CD4-positive, alpha-beta T cell (primary cell): ENCODE data around the gene SNX24. TPM values are rescaled to one million over a fixed set of nuclear protein-coding genes. Genes with fewer than 3 reads are reported as not detected.

Experiments
- ATAC-seq: fragments of 200-7000 bp; cut with Tn5 transposase; one replicate; pipeline ENCODE4 v1.10.0; 2022; ENCODE audit warnings: mild to moderate bottlenecking; ENCODE audit not compliant: poor library complexity
- CTCF ChIA-PET: fragments of 350-600 bp; sonication (Branson Sonifier 250); formaldehyde crosslinking; loops from one replicate; lab custom pipeline; 2021; ENCODE audit warnings: antibody characterized with exemption, inconsistent platforms; lab: Charles Lee
- POLR2A ChIA-PET: fragments of 350-600 bp; sonication (Branson Sonifier 250); formaldehyde crosslinking; loops from one replicate; lab custom pipeline; 2021; ENCODE audit warnings: antibody characterized with exemption, inconsistent platforms; lab: Charles Lee
- DNase-seq, 14 experiments: peaks; one replicate each; pipeline ENCODE4 v3.0.0-alpha.2; 2013 to 2020; ENCODE audit warnings: mixed read lengths in 2 of 14
- H3K27ac ChIP-seq, 2 donors: one replicate each; pipeline versions ENCODE4 v1.5.1 to v1.7.0; 2013; ENCODE audit warnings: low read length in 2 of 2, low read depth in 1 of 2, mild to moderate bottlenecking in 1 of 2
- H3K27me3 ChIP-seq, 2 experiments: 1 replicate in 1 of 2; 2 replicates in 1 of 2; pipeline versions ENCODE4 v1.6.1 to v1.7.0; 2013; ENCODE audit warnings: low read length in 2 of 2, control low read depth in 1 of 2, mild to moderate bottlenecking in 1 of 2, moderate library complexity in 1 of 2; ENCODE audit not compliant: insufficient read depth in 2 of 2, control insufficient read depth in 1 of 2
- H3K36me3 ChIP-seq: one replicate; pipeline ENCODE4 v1.6.1; 2013; ENCODE audit warnings: low read length, control low read depth; ENCODE audit not compliant: insufficient read depth
- H3K4me1 ChIP-seq: one replicate; pipeline ENCODE4 v1.6.1; 2013; ENCODE audit warnings: low read length, control low read depth; ENCODE audit not compliant: insufficient read depth
- H3K4me3 ChIP-seq: one replicate; pipeline ENCODE4 v1.5.1; 2013; ENCODE audit warnings: mild to moderate bottlenecking, low read length, moderate library complexity
- H3K9me3 ChIP-seq, 2 experiments: 1 replicate in 1 of 2; 2 replicates in 1 of 2; pipeline versions ENCODE4 v1.6.1 to v1.7.0; 2013; ENCODE audit warnings: low read length in 2 of 2, mild to moderate bottlenecking in 2 of 2, control low read depth in 1 of 2, moderate library complexity in 1 of 2; ENCODE audit not compliant: control insufficient read depth in 1 of 2, insufficient read depth in 1 of 2
- H3K27ac Mint-ChIP-seq: one replicate; pipeline ENCODE4 v1.8.0; 2020; ENCODE audit warnings: mixed read lengths
- H3K27me3 Mint-ChIP-seq: one replicate; pipeline ENCODE4 v1.8.0; 2021; ENCODE audit warnings: mixed read lengths
- H3K36me3 Mint-ChIP-seq: one replicate; pipeline ENCODE4 v1.8.0; 2021; ENCODE audit warnings: low read depth, mixed read lengths
- H3K4me1 Mint-ChIP-seq: one replicate; pipeline ENCODE4 v1.8.0; 2021; ENCODE audit warnings: low read depth, mixed read lengths
- H3K4me3 Mint-ChIP-seq: one replicate; pipeline ENCODE4 v1.8.0; 2020; ENCODE audit warnings: mild to moderate bottlenecking, mixed read lengths
- H3K9me3 Mint-ChIP-seq: one replicate; pipeline ENCODE4 v1.8.0; 2020; ENCODE audit warnings: mixed read lengths
- CTCF ChIP-seq: fragments of 200-600 bp; IDR thresholded peaks from one replicate; pipeline ENCODE4 v1.8.0; 2022; ENCODE audit warnings: antibody characterized with exemption, mild to moderate bottlenecking
- intact Hi-C, 2 experiments: fragments of 100-400 bp; cut with DNase I in 1 of 2; cut with micrococcal nuclease in 1 of 2; formaldehyde crosslinking; loops; one replicate each; pipeline versions ENCODE4 v1.15.1 to v1.9.0; 2023 to 2025; cut with DNase I, micrococcal nuclease
- polyA plus RNA-seq, 2 donors: library from polyadenylated mRNA; unstranded; fragments of 120-200 nt; gene quantifications; one replicate each; pipeline ENCODE4 v1.2.1, GENCODE V29; 2013
- total RNA-seq, 174 experiments: library from RNA in 2 of 174; stranded (reverse) in 2 of 174; gene quantifications; one replicate each; pipeline ENCODE4 v1.2.3 and lab custom pipeline; 2021 to 2026

SNX24 gene
- 1 to 10 TPM; 2.3 to 3.0 TPM for total RNA-seq
- polyA plus RNA-seq (2013, experiment 1 of 2) = 4.2 TPM
- polyA plus RNA-seq (2013, experiment 2 of 2) = 5.1 TPM
- total RNA-seq (lab: John Stamatoyannopoulos, UW) = 0.20 to 7.1 (median 3.1) reads per million in 172 experiments

GRCh38 chr5:122845229-122846050 lies at the start of gene SNX24:
TSS of gene SNX24 (plus strand) at chr5:122845613. CDS start at chr5:122845634, 21 bp downstream.
- CTCF ChIA-PET = no interaction called here
- H3K9me3 Mint-ChIP-seq = no peaks in the 10 kb centered on the region

GRCh38 chr5:122805481-122805880 lies 39.9 kb upstream of the SNX24 start:
- no peaks in the 10 kb centered on the region for H3K27me3 ChIP-seq
- ChIA-PET POLR2A (no interaction called here), CTCF (no interaction called here)
- H3K4me1 ChIP-seq = no peaks in the 10 kb centered on the region
- no peak overlapping the region for H3K27ac ChIP-seq
- H3K4me3 ChIP-seq = no peak overlapping the region
- ATAC-seq (no peak), DNase-seq (peak in 1 of 14 experiments; percentile 5)
- Mint-ChIP-seq H3K4me3 (no peak overlapping the region), H3K4me1 (no peaks in the 10 kb centered on the region), H3K27ac (no peak overlapping the region), H3K9me3 (no peaks in the 10 kb centered on the region), H3K27me3 (no peaks in the 10 kb centered on the region), H3K36me3 (peaks cover 87% of the 10 kb centered on the region)
- intact Hi-C loops = no loop called here
- no peak for TF ChIP-seq CTCF
- H3K9me3 ChIP-seq = no peaks in the 10 kb centered on the region
- peaks cover 65% of the 10 kb centered on the region for H3K36me3 ChIP-seq

More at GRCh38 chr5:122845229-122846050, at the start of gene SNX24:
- H3K4me3 ChIP-seq = peak within 1 kb of the TSS; percentile 82
- Mint-ChIP-seq H3K27me3 (peaks cover 3% of the 10 kb centered on the region), H3K27ac (peak within 1 kb of the TSS; percentile 82), H3K4me3 (peak within 1 kb of the TSS; percentile 92), H3K4me1 (peaks cover 38% of the 10 kb centered on the region), H3K36me3 (peaks cover 9% of the 10 kb centered on the region)
- DNase-seq (peak; percentile 45 to 88 (median 62)), ATAC-seq (peak; percentile 87)
- POLR2A ChIA-PET = interaction anchor here (0.6 to 2.7 kb wide), 7 partner anchors 22 to 581 kb away, joined by 3 to 31 read pairs (median 3); partner anchors contain the start of genes CEP120 and SNX2
- no peaks in the 10 kb centered on the region for H3K36me3 ChIP-seq
- H3K4me1 ChIP-seq = peaks cover 20% of the 10 kb centered on the region
- H3K27ac ChIP-seq = peak within 1 kb of the TSS; percentile 62 to 64
- no peaks in the 10 kb centered on the region for H3K27me3 ChIP-seq
- intact Hi-C loops = loop anchor here (2.0 to 10.0 kb wide), 2 partner anchors 69 to 71 kb away; partner anchors contain the start of gene SNX2 (in 1 of the 2)
- no peaks in the 10 kb centered on the region for H3K9me3 ChIP-seq
- no peak for TF ChIP-seq CTCF

GRCh38 chr5:122810405-122810804 lies 35.0 kb upstream of the SNX24 start:
- no peaks in the 10 kb centered on the region for H3K27me3 Mint-ChIP-seq
- ChIA-PET POLR2A (no interaction called here), CTCF (no interaction called here)
- Histone ChIP-seq H3K4me3 (no peak overlapping the region), H3K36me3 (peaks cover 43% of the 10 kb centered on the region), H3K27me3 (no peaks in the 10 kb centered on the region), H3K4me1 (no peaks in the 10 kb centered on the region), H3K9me3 (no peaks in the 10 kb centered on the region), H3K27ac (no peak overlapping the region)
- H3K27ac Mint-ChIP-seq = no peak overlapping the region
- H3K9me3 Mint-ChIP-seq = no peaks in the 10 kb centered on the region
- no peak overlapping the region for H3K4me3 Mint-ChIP-seq
- no peak for TF ChIP-seq CTCF
- ATAC-seq (no peak), DNase-seq (no peak)
- no peaks in the 10 kb centered on the region for H3K4me1 Mint-ChIP-seq
- peaks cover 59% of the 10 kb centered on the region for H3K36me3 Mint-ChIP-seq
- intact Hi-C loops = no loop called here
